ENCODE data around the gene MYCBP. TPM values are rescaled to one million over a fixed set of nuclear protein-coding genes. Genes with fewer than 3 reads are reported as not detected.

Gene MYCBP
- total RNA-seq, 1 donor from 2014 or later = 14.1 TPM

DNA sequence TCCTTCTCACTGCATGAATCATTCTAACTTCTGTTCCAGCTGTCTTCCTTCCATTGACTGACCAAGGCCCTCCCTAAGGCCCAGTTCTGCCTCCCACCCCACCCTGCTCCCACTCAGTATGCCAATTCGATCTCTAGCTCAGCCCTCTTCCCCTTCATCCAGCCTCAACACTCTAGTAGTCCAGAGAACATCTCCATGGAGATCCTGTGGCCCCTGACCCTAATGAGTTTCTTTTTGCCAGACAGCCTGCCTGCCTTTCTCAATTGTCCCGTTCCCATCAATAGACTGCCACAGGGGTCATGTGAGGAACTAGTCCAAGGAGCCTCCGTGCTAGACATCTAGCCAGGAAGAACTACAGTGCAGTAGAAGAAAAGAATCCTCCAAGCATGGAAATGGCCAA, 40.0 kb downstream of the MYCBP start:
- ATAC-seq (ENCODE audit: poor library complexity) = no peak
- DNase-seq = no peak
- intact Hi-C loops (cut with DNase I) = no loop called here

DNA sequence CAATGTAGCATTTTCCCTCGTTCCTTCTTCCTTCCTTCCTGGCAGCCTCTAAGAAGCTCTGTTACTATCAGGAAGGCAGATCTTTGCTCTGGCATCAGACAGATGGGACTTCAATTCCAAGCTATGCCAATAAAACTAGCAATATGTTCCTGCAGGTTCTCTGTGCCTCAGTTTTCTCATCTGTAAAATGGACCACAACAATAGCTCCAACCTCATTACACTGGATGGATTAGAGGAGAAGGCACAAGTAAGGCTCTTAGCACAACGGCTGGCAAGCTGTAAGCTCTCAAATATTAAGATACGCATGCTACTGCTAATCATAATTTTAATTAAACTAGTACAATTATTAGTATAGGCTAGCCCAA, 40.8 kb downstream of the MYCBP start:
- intact Hi-C loops (cut with DNase I) = no loop called here
- DNase-seq (no peak), ATAC-seq (ENCODE audit: poor library complexity) (no peak)

DNA sequence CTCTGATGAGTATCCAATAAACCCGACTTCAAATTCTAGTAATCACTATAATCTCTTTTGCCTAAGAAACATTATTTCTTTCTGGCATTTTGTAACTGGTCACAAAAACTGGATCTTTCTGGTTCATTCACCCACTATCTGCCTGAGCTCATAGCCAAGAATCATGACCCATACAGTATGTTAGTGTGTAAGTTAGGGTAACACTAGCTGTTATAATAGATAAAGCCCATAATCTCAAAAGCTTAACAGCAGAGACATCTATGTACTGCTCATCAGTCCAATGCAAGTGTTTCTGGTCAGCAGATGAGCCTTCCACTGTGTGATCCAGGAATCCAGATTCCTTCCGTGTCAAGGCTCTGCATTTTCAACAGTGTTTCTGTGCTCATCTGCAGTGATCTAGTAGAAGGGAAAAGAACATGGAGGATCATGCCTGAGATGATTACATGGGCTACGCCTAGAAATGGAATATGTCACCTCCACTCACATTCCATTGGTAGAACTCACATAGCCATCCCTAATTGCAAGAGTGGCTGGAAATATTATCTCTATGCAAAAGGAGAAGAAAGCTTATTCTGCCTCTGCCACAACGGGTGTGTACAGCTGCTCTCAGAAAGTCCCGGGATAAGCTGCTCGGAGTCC, 41.3 kb downstream of the MYCBP start:
- intact Hi-C loops (cut with DNase I) = no loop called here
- no peak for ATAC-seq (ENCODE audit: poor library complexity)
- no peak for DNase-seq

DNA sequence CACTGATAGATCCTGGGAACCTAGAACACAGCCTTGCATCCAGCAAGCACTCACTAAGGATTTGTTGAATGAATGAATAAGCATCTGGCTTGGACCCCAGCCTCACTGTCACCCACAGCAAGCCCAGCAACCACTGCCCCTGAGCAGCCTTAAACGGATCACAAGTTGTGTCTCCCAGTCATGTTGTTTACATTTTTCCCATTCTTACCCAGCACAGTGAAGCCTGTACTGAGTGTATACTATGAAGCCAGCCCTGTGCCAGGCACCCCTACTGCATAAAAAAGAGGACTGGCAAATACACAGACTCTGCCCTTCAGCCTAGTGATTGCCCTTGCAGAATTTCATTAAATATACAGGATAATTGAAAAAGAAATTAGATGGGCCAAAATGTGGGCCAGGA, 43.8 kb downstream of the MYCBP start:
- DNase-seq = no peak
- ATAC-seq (ENCODE audit: poor library complexity) = no peak
- intact Hi-C loops (cut with DNase I) = no loop called here

DNA sequence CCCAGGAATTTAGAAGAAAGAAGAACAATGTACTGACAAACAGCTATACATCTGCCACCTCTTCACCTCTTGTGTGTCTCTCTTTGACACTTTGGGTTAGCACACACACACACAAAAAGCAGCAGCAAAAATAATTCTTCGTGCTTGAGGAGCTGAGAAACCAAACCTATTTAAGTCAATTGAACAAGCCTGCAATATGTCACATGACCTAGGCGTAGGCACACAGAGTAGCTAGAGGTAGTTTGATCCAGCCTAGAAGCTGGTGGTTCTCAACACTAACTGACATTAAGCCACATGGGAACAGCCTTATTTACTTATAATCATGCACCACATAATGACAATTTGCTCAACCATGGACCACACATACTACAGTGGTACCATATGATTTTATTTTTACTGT, 45.8 kb downstream of the MYCBP start:
- intact Hi-C loops (cut with DNase I) = no loop called here
- DNase-seq (no peak), ATAC-seq (ENCODE audit: poor library complexity) (no peak)

DNA sequence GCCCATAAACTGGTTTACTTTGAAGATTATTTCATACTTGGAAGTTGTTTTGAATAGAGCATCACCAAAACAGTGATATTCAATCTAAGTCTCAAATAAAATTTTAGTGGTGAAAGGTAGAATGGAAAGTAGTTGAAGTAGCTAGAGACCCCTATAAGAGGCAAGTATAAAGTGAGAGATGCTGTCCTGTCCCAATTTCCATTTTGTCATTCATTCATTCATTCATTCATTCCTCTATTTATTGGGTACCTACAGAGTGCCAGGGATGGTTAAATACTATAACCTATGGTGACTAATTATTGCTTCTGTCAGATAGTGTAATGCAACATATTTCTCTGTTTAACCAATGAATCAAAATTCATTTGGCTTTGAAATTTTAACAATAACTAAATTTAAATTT, 46.3 kb downstream of the MYCBP start:
- intact Hi-C loops (cut with DNase I) = no loop called here
- DNase-seq (no peak), ATAC-seq (ENCODE audit: poor library complexity) (no peak)

DNA sequence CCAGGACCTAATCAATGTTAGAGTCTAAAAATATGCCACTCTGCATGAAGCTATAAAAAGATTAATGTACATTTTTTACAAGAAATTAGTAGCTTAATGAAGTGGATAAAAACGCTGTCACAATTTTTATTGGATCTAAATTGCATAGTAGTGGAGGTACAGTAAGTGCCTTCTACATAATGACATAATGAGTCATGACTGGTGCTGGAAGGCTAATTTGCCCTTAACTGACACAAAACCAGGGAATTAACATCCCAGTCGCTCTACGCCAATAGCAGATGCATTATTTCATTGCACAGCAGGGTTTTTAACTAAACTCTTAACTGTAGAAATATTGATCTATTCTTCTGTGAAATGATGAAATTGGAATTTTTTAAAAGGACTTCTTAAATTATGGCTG, 46.9 kb downstream of the MYCBP start:
- ATAC-seq (ENCODE audit: poor library complexity) (no peak), DNase-seq (no peak)
- intact Hi-C loops (cut with DNase I) = no loop called here

DNA sequence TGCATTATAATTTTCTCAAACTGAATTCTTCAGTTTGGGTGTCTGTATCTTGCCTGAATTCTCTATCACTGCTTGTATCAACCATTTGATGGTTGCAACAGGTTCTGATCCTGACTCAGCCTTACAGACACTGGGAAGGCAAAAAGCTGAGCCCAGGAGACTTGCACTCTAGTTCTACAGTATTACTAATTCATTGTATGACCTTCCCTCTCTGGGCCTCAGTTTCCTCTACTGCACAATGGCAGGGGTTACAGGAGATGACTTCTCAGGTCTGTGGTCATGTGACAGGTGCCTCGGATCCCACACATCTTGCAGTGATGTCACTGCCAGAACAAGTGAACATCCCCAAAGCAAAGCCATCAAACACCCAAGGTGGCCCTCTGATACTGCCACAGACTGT, 52.3 kb downstream of the MYCBP start:
- intact Hi-C loops (cut with DNase I) = no loop called here

DNA sequence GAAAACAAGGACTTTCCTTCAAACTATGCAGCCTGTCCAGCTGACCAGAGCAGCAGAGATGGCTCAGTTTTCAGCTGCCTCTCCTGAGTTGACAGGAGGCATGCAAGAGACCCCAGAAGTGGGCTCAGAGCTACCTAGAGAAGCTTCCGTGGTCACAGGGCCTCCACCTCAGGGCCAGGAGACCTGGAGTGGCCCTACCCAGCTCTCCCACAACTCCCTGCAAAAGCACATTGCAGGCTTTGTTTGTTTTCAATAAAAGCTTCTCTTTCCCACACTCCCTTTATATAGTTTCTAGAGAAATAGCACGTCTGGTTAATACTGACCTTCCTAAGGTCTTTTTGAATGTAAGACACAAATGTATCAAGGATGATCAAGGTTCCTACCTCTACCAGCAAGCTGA, 53.6 kb downstream of the MYCBP start:
- DNase-seq (no peak), ATAC-seq (ENCODE audit: poor library complexity) (no peak)
- intact Hi-C loops (cut with DNase I) = no loop called here

More for the DNA sequence above, 52.3 kb downstream of the MYCBP start:
- no peak for DNase-seq
- no peak for ATAC-seq (ENCODE audit: poor library complexity)

DNA sequence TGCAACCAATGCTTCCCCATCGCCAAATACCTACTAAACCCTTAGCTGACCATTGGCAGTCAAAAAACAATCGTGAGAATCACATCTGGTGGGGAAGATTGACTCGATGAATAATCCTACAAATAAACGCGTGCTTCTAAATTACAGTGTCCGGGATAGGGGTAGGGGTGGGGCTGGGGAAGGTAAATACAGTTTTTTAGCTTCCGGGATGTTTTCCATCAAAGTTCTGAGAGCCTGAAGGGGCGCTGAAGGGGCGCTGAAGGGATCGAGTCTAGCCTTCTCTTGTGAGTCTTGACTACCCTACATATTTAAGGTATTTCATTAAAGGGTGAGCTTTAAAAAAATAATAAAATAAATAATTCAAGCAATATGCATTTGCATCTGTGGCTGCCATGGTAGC, 54.1 kb downstream of the MYCBP start:
- no peak for ATAC-seq (ENCODE audit: poor library complexity)
- intact Hi-C loops (cut with DNase I) = no loop called here
- no peak for DNase-seq

DNA sequence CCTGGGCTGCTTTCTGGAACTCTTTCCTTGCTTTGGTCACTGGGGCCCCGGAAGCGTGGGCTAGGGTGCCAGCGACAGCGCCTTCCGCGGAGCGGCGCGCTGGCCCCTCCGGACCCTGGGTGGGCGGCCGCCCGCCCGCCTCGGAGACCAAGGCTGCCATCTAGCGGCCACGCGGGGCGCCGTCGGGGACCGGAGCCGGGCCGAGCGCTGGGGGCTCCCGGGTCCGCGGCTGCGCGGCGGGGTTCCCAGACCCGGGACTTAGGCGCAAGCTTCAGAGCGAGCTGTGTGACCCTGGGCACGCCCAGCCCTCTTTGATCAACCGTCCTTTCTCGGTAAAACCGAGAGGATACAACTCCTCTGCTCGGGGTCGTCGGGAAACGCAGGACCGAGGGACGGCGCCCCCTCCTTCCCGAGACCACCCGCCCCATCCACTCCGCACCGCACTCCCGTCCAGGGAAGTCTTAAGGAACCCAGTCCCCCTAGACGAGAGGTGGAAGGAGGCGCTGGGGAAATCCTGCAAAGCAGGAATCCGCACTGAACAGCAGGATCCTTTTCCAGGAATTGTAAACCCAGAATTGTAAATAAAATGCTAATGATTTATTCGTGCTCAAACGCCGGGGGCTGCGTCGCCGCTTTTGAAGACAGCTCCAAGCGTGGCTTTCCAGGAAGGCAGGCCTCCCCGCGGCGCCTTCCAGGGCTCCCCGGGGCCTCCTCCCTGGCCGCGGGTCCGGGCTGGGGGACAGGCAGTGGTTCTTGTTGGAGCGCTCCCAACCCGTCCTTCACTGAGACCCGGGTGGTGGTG, 54.8 kb downstream of the MYCBP start:
- intact Hi-C loops (cut with DNase I) = no loop called here
- DNase-seq (peak; percentile 61), ATAC-seq (ENCODE audit: poor library complexity) (peak; percentile 79)

DNA sequence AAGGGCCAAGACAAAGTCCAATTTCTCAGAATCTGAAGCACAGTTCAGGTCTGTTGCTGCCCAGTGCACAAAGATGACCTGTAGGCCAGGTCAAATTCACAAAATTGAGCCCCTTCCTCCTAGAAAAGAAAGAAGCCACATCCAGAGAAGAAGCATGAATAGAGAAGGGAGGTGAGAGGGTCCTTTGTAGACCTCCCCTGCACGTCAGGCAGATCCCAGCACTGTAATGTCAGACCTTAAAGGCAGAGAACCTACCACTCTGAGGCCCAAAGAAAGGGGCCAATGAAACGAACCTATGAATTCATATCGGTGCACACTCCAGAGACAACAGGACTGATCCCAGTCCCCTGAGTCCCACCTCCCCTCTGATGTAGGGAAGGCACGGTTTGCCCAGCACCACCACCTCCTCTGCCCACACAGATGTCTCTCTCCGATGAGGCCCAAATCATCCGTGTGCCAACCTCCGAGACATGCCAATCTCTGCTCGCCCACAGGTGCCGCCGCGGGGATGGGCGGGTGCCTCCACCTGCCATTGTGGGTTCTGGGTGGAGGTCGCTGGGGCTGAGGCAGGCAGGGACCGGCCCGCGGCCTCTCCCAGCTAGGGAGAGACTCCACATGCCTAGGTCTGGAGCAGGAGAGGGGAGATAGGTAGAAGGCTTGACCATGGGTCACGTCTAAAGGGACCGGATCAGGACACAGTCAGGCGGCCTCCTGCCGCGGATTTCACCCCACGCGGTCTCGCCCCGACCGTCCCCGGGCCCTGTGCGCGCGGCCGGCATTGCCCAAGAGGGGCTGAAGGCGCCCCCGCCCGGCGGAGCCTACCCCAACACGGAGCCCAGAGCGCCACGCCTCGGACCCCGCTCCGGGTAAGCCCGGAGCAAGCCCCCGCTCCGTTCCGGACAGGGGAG, 55.6 kb downstream of the MYCBP start:
- no peak for ATAC-seq (ENCODE audit: poor library complexity)
- no peak for DNase-seq
- intact Hi-C loops (cut with DNase I) = no loop called here

DNA sequence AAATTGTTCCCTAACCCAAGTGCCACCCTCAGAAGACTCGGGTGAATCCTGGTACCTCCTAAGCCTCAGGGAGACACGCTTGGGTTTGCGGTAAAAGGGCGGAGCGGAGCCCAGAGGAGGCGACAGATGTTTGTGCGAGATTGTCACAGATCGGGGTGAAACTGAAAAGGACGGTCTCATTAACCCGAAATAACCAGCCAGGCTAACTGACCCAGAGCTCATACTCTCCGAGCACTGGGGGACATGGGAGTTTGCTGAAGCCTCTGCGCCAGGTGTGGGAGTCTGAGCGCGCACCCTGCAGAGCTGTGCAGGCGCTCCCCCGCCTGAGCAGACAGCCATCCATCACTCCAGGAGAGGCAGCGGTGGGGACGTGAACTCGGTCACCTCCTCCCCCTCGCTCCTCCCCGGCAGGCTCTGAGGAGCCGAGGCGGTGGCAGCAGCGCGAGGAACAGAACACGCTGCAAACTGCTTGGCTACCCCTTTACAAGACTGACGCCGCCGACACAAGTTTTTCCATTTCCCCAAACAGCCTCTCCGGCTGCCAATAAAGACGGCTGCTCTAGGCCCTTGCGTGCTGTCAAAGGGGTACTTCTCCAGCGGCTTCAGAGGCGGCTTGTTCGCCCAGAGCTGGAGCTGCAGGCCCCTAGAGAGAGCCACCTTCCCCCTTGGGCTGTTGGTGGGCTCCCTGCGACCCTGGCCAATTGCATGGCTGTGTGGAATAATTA, 57.1 kb downstream of the MYCBP start:
- intact Hi-C loops (cut with DNase I) = no loop called here
- no peak for ATAC-seq (ENCODE audit: poor library complexity)
- no peak for DNase-seq

DNA sequence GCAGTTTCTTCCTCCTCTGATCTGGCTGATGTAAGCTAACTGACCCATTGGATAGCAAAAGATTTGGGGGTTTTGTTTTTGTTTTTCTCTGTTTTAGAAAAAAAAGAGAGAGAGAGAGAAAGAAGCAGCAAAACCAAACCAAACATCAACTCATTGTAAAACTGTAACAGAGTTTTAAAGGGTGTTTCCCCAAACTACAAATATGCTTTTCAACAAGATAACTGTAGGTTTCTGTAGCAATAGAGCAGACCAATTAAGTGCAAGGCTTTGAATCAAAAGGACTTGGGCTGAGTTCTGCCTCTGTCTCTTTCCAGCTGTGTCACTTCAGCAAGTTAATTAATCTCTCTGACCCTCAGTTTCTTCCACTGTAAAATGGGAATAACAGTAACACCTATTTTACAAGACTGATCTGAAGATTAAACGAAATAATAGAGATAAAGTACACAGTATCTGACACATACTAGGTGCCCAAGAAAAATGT, 58.1 kb downstream of the MYCBP start:
- ATAC-seq (ENCODE audit: poor library complexity) = no peak
- intact Hi-C loops (cut with DNase I) = no loop called here
- DNase-seq = no peak

DNA sequence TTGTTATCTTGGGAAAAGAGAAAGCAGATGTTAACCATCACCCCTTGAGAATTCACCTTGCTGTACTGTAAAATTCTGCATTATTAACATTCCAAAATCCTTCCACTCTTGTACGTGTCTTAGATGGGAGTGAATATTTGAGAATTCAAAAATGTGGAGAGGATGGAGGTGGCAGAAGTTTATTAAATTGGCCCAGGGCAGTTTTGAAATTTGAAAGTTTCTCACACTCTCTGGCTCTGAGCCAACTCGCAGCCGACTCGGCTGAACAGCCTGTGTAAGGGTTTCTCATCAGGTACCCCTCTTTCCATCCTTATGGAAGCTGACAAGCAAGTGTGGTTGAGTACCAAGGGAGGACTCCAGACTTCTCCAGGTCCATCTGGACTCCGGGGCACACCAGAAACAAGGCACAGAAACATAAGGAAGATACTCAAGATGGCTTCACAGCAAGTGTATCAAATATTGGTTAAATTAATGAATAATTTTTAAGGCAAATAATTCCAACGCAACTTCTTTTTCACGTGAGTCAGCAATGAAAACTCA, 58.6 kb downstream of the MYCBP start:
- no peak for ATAC-seq (ENCODE audit: poor library complexity)
- DNase-seq = no peak
- intact Hi-C loops (cut with DNase I) = no loop called here

DNA sequence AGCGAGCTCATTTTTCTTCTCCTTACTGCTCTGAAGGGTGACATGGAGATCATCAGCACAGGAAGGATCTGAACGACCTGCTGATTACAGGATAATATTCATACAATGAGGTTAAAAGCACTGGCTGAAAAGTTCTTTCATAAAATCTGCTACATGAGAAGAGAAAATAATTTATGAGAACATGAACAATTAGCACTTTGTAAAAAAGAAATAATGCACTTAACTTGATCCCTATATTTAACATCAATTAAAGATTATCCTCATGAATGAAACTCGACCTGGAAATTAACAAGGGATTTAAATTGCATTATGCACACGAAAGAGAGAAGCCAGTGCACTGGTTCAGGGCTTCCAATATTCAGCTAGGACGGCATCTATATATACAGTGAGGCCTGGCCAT, 60.2 kb downstream of the MYCBP start:
- DNase-seq (no peak), ATAC-seq (ENCODE audit: poor library complexity) (no peak)
- intact Hi-C loops (cut with DNase I) = no loop called here

All from Right ventricle myocardium superior (tissue), 1 donor.